Activated CD8-positive, alpha-beta memory T cell treated with anti-CD3 and anti-CD28 coated beads, Interleukin-2, amount 50 U/mL, for 24 hours (primary cell): ENCODE data around the gene HM13.
"Not testable (repeated sequence)": the region's sequence is repeated elsewhere in the genome, so short reads cannot be mapped to it uniquely, and the experiment has no call there.

Experiments
- DNase-seq: peaks from one replicate; pipeline ENCODE4 v3.0.0-alpha.2; 2020; ENCODE audit errors: extremely low read depth

The HM13 gene, protein sequence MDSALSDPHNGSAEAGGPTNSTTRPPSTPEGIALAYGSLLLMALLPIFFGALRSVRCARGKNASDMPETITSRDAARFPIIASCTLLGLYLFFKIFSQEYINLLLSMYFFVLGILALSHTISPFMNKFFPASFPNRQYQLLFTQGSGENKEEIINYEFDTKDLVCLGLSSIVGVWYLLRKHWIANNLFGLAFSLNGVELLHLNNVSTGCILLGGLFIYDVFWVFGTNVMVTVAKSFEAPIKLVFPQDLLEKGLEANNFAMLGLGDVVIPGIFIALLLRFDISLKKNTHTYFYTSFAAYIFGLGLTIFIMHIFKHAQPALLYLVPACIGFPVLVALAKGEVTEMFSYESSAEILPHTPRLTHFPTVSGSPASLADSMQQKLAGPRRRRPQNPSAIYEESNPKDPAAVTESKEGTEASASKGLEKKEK

DNA sequence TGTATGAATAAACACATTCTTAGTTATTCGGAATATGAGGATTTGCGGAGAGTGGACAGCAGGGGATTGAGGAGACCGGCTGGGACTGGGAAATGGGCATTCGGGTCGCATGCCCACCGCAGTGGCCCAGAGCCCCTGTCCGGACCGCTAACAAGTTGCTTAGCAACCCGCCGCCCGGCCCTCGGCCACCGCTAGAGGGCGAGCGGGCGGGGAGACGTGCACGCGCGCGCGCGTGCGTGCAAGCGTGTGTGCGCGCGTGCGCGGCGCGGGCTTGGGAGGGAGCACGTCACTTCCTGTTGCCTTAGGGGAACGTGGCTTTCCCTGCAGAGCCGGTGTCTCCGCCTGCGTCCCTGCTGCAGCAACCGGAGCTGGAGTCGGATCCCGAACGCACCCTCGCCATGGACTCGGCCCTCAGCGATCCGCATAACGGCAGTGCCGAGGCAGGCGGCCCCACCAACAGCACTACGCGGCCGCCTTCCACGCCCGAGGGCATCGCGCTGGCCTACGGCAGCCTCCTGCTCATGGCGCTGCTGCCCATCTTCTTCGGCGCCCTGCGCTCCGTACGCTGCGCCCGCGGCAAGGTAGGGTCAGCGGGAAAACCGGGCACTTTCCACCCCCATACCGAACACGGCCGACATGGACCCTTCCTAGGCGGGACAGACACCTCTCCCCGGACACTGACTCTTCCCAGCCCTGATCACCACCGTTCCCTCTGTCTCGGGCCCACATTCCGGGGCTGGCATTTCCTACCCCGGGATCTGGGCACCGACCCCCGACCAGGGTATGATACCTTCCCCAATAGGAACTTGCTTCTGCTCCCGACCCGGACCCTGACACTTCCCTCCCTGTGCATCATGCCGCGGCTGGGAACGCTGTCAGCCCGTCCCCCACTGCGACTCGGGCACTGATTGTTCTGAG lies at the start of gene HM13:
Gene HM13, plus strand, starts transcription at position 289 of the 918 bp plus-strand sequence. Its CDS starts 110 bp downstream, at position 399.
- peak; percentile 67 for DNase-seq

DNA sequence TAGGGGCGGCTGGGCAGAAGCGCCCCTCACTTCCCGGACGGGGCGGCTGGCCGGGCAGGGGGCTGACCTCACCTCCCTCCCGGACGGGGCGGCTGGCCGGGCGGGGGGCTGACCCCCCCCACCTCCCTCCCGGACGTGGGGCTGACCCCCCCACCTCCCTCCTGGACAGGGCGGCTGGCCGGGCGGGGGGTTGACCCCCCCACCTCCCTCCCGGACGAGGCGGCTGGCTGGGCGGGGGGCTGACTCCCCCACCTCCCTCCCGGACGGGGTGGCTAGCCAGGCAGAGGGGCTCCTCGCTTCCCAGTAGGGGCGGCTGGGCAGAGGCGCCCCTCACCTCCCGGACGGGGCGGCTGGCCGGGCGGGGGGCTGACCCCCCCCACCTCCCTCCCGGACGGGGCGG lies 43.3 kb upstream of the HM13 start:
- not testable (repeated sequence) for DNase-seq

DNA sequence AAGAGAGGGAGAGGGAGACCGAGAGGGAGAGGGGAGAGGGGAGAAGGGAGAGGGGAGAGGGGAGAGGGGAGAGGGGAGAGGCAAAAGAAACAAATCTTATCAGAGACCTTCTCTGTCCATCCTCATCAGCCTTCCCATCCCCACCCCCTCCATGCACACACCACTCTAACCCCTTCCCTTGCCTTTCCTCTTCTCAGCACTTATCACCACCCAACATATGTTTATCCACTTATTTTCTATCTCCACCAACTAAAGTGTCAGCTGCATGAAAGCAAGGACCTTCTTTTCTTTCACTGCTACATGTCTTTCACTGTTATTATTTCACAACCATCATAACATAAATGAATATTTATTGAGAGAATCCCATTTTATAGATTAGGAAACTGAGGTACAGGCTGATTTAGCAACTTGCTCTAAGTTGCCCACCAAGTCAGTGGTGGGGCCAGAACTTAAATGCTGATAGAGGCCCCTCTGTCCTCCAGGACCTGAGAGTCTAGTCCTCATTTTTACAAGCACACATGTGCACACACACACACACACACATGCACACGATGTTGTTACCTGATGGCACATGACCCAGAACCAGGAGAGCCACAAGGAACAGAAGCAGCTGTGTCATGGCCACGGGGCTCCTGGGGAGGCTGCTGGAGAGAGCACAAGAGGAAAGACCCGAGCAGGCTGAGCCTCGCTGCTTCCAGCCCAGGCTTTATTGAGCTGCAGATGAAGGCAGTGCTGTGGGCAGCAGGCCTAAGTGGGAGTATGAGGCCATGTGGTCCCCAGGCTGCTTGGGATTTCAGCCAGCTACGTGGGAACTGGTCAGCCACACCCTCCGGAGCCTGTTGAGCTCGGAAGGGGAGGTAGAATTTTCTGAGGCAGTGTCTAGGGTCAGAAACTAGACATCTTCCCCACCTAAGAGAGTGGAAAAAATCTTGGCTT lies 41.6 kb upstream of the HM13 start:
- no peak for DNase-seq

DNA sequence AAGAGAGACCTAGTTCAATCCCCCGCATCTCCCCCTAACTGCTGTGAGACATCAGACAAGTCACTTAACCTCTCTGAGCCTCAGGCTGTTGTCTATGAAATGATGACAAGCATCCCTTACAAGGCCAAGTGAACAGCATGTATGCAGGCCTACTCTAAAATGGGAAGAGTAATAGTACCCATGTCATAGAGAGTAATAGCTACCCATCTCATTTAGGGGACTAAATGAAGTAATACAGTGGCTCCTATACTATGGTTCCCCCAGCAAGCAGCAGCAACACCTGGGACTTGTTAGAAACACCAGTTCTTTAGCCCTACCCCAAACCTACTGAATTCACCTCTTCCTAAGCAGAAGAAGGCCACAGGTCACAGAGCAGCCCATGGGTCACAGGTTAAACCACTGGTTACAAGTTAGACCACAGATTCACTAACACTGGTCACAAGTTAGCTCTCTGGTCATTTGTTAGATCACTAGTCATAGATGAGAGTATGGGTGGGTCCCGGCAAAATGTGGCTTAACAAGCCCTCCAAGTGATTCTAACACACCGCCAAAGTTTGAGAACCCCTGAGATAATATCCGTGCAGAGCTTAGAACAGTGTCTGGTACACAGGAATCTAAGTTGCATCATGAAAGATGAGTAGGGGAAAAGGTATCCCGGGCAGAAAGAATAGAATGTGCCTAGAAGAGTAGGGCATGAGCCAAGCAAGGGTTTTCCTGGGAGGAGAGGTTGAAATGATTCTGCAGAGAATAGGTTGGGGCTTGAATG lies 40.7 kb upstream of the HM13 start:
- no peak for DNase-seq

DNA sequence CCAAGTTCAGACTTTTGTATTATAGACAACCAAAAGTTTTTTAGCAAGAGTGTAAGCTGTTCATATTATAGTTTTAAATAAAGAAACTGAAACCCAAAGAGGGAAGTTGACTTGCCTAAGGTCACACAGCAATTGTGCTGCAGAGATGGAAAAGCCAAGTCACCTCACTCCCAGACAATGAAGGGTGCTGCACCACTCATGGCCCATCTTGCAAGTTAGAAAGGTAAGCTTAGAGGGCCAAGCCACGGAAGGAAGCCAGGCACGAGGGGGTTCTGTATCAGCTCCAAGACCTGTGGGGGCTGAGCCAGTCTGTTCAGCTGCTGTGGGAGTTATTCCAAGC lies 40.2 kb upstream of the HM13 start:
- DNase-seq, result no peak

DNA sequence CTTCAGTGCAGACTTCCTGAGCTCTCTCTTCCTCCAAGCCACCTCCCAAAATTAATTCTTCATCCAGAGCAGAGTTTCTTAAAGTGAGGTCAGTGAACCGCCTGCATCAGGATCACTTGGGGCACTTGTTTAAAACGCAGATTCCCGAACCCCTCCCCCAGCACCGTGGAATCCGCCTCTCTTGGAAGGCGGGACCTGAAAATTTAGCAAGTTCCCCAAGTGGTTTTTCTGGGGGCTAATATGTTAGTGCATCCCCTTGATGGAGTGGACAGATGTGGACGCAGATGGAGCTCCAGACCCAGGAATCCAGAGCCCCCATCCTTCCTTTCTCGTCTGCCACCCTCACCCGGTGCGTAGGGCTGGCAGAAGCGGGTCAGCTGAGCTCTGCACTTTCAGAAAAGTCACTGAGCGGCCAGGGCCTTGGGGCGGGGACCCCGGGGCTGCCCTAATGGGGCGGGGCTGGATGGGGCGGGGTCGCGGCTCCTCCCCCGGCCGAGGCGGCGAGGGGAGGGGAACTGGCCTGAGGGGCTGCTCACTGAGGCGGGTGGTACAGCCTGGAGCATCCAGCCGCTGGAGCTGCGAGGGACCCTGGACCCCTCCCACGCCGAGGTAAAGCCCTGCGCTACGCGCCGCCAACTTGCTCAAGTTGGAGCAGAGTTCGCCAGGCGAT lies 39.3 kb upstream of the HM13 start, which contains the start of the genes DEFB124 and REM1:
Gene DEFB124, minus strand, starts transcription at position 370 of the 670 bp plus-strand sequence. CDS start 2,114 bp downstream, outside the sequence.
Gene REM1, plus strand, starts transcription at position 531 of the 670 bp plus-strand sequence. CDS start 1,158 bp downstream, outside the sequence.
- DNase-seq, result no peak

DNA sequence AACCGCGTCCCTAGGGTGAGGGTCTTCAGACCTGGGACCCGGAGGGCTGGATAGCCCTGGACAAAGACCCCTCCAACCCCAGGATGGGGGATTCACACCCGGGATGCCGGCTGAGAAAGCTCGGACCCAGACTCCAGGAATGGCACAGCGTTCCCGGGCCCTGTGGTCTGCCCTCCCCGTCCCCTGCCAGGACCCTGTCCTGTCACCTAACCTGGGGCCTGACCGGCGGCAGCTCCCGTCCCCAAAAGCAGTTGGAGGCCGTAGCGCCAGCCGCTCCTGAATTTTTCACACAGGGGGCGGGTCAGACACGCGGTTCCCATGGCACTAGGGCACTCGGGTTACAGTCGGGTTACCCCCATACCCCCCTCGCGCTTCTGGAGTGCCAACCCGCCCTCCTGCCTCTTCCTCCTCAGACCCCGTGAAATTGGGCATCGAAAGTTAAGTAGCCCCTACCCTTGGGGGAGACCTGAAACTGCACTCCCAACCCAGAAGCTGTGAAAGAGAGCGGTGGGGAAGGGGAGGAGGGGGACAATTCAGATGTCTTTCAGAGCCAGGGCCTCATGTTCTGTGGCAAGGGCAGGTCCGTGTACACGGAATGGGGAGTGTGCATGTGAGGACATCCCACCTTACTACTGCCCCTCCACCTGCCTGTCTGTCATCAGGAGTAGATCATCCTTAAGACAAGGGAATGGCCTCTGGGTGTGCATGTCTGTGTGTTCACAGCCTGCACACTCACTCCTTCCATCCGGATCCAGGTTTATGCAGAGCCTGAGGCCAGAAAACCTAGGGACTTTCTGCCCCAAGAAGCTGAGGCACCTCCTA lies 38.6 kb upstream of the HM13 start:
- no peak for DNase-seq

DNA sequence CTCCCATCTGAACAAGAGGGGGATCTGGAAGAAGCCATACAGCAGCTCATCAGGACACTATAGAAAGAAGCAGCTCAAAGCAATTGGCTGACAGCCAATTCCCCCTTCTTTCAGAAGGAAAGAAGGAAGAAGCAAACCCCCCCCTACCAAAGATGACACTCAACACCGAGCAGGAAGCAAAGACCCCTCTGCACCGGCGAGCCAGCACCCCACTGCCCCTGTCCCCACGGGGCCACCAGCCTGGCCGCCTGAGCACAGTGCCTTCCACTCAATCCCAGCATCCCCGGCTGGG lies 38.0 kb upstream of the HM13 start:
- no peak for DNase-seq

DNA sequence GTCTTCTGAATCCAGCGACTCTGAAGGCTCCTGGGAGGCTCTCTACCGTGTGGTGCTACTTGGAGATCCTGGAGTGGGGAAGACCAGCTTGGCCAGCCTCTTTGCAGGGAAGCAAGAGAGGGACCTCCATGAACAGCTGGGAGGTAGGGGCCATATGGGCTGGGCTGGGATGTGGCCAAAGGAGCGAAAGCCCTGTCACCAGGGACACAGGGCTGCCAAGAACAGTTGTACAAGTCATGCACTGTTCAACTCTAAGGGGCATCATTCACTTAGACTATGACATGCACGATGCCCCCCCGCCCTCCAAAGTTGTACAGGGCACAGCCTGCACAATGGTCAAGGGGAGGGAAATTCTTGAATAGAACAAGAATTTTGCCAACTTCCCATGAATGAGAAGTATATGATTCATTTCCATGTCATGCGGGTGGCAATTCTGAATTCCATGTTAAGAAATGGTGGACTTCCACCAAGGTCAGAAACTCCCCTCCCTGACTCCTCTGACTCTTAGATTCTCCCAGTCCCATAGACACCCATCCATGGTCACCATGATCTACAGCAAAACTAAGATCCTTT lies 37.5 kb upstream of the HM13 start:
- DNase-seq, result no peak

DNA sequence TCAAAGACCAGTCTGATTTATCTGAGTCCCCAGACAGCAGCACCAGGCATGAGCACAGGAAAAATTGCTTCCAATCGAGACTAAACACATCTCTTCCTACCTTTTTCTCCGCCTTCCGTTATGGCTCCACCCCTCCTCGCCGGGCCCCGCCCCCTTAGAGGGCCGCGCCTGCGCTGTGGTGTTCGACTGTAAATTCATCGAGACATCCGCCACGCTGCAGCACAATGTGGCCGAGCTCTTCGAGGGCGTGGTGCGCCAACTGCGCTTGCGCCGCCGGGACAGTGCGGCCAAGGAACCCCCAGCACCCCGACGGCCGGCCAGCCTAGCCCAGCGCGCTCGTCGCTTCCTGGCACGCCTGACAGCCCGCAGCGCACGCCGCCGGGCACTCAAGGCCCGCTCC lies 30.2 kb upstream of the HM13 start:
- DNase-seq, result no peak

DNA sequence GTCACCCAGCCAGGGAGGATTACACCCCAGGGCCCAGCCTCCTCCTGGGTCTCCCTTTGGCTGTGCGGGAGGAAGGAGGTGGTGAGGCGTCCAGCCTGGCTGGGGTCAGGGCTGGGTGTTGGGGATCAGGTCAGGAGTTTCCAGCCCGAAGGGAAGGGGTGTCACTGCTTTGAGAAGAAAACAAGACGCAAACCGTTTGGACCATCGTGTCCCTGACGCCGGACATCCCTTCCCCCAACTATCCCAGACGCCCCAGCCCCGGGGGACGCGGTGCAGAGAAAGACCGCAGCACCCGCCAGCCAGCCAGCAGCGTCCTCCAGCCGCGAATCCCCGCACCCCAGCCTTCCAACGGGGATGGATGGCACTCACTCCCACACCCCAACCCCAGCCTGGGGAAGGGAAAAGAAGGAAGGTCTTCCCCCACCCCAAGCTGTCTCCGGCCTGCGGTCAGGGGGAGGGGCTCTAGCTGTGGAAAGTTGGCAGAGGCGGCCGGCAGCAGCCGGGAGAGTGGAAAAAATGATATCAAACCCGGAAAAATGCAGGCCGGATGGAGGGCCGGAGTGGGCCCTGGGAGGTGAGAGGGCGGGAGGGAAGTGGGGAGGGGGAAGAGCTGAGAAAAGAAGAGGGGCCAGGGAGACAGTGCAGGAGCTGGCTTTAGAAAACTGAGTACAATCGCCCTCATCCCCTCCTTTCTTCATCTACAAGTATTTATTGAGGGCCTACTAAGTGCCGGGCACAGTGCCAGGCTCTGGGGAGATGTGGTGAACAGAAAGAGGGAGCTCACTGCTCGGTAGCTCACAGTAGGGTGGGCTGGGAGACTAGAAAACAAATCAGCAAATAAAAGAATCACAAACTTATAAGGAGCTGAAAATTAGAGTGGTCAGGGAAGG lies 28.5 kb upstream of the HM13 start:
- no peak for DNase-seq

DNA sequence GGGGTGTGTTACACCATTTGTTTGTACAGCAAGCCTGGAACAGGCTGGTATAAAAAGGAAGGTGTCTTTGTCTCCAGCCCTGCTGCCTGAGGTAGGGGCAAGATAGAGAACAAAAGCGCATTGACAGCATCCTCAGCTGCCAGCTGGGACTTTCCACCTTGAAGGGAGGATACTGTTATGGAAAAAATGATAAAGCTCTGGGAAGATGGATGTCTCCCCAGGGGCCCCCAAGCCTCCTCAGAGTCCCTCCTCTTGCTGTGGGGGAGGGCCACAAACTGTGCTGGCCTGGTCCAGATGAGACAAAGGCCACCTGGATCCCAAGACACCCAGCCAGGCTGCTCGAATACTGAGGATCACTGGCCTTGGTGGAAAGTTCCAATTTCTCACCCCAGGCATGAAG lies 26.1 kb upstream of the HM13 start:
- DNase-seq, result no peak

DNA sequence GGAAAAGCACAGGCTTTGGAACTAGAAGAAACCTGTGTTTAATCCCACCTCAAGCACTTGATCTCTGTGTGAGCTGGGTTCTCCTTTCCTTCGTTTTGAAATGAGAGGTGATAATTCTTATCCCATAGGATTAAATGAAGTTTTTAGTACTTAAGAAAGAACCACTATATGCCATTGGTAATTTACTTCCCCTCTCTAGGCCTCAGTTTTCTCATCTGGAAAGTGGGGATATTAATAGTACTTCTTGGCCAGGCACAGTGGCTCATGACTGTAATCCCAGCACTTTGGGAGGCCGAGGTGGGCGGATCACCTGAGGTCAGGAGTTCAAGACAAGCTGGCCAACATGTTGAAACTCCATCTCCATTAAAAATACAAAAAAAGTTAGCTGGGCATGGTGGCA lies 25.1 kb upstream of the HM13 start:
- DNase-seq, result no peak

DNA sequence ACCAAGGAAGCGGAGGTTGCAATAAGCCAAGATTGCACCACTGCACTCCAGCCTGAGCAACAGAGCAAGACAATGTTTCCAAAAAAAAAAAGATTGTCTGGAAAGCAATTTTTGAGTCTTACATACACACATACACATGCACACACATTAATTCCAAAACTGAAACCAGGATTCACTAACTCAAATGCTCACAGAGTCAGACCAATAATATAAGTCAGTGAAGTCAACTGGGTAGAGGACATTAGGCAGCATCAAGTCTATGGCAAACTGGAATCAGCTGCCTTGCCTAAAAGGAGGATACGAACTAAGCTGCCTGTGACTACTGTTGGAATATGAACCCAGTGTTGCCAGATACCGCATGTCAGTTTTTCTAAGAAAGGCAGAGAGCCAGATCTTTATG lies 23.5 kb upstream of the HM13 start:
- DNase-seq, result no peak

DNA sequence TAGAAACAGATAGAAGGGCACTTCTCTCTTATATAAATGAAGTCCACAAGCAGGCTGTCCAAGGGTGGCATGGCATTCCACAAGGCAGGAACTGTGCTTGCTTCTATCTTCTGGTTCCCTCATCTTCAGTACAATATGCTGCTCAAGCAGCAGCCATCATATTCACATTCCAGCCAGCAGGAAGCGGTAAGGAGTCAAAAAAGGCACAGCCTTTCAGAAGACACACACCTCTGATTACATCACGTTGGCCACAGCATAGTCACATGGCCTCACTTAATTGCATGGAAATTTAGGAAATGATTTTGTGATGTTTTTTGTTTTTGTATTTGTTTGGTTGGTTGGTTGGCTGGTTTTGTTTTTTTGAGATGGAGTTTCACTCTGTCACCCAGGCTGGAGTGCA lies 20.1 kb upstream of the HM13 start:
- DNase-seq, result no peak

DNA sequence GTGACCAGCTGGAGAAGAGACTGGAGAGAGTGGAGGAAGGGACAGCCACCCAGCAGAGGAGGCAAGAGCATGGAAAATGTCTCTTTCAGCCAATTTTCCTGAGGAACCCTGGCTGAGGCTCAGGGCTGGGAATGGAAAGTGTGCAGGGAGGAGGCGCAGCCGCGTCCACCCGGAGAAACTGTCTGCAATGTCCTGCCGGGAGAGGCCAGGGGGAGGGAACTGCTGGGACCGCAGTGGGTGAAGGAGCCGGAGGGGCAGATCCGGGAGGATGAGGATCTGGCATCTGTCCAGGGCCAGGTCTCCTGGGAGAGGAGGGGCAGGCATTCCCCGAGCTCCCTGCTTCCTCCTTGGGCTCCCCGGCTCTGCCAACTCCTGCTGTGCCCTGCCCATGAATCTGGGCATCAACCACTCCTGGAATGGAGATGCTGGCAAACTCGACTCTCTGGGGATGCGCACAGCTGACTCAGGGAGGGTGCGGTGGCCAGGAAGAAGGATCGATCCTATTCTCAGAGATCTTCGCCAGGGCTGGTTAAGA lies 17.4 kb upstream of the HM13 start:
- no peak for DNase-seq

DNA sequence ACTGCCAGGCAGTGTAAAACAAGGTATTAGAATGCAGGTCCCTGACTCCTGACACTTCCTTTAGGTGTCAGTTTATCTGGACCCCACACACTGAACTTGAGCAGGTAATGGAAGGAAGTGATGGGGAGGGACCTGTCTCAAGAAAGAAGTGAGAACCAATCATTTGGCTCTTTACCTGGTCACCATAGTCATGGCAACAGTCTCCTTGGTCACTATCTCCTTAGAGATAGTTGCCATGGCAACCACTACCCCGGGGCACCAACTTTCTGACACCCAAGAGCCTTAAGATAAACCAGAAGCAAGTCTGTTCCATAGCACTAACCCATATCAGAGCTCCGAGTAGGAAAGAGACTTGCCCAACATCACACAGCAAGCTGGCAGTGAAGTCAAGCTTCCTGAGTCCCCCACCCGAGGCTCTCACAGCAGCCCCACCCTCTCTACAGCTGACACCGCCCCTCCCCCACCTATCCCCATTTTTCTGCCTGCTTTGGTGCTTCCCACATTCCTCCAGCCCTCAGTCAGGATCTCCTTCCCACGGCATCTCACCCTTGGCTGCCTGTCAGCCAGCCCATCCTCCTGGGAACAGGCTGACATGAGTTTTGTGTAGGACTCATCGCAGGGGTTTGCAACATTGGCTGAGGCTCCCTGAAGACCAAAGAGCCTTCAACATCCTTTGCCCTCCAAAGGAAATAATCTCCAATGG lies 16.3 kb upstream of the HM13 start:
- no peak for DNase-seq
